GM21390 (cell line): ENCODE data around the gene MX1.
"Not testable (repeated sequence)": the region's sequence is repeated elsewhere in the genome, so short reads cannot be mapped to it uniquely, and the experiment has no call there.

ENCODE experiments used
- ATAC-seq: cut with Tn5 transposase; IDR thresholded peaks from one replicate; pipeline ENCODE4 v1.9.1; 2021; ENCODE audit not compliant: unreplicated experiment

Gene MX1

DNA sequence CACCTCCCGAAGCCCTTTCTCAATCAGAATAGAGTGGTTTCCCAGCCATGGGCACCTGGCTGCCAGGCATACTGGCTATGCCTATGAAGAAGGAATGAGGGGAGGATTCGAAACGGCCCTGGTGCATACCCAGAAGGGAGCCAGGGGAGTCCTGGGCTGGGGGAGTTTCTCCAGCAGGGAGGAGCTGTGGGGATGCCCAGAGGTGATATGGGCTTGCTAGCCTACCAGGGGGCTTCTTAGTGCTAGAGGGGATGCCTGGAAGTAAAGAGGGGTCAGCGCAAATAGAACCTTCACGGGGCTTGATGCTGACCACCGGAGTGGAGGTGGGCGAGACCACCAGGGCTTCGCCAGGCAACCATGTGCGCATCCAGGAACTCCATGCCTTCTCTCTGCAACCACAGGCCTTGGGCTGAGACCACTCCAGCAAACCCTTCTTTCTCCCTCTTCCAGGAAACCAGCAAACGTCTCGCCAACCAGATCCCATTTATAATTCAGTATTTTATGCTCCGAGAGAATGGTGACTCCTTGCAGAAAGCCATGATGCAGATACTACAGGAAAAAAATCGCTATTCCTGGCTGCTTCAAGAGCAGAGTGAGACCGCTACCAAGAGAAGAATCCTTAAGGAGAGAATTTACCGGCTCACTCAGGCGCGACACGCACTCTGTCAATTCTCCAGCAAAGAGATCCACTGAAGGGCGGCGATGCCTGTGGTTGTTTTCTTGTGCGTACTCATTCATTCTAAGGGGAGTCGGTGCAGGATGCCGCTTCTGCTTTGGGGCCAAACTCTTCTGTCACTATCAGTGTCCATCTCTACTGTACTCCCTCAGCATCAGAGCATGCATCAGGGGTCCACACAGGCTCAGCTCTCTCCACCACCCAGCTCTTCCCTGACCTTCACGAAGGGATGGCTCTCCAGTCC is 18.2 kb upstream of the MX1 start:
- ATAC-seq, result no peak

DNA sequence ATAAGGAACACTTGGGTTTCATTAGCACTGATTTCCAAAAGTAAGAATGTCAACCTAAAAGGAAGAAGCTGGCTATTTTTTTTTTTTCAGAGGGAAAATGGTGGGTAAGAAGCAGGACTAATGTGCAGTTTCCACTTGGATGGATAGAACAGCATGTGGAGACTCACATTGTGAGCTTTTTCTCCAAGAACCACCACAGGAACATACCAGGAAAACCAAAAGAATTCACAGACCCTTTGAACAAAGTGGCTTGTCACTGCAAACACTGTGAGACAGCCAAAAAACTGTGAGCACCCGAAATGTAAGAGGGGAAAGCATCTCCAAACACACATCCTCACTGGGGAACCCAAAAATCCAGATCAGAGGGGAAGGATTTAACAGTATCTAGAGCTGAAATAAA is 15.7 kb upstream of the MX1 start:
- ATAC-seq, result no peak

DNA sequence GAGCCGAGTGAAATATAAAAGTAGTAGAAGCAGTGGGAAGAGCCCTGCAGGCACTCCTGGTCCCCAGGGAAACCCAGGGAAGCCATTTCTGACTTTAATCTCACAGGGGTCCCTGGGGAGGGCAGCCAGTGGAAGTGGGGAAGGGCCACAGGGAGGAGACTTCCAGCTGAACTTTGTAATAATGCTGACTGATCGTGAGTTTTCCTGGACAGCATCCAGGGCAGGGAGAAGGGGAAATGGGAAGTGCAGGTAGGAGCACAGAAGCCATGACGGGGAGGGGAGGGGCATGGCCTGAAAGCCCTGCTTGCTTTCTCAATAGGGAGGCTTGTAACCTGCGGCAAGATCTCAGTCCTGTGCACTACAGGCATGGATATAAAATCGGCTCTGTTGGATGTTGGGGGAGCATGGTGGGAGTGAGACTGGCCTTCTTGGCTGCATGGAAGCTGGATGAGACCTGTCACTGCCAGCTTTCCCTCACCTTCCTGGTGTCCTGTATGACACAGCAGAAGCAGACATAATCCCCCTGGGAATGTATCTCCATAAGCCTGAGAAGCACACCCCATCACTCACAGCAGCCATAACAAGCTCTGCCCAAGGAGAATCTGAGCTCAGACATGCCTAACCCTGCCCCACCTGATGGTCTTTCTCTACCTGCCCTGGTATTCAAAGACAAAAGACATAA is 15.1 kb upstream of the MX1 start:
- ATAC-seq, result no peak

DNA sequence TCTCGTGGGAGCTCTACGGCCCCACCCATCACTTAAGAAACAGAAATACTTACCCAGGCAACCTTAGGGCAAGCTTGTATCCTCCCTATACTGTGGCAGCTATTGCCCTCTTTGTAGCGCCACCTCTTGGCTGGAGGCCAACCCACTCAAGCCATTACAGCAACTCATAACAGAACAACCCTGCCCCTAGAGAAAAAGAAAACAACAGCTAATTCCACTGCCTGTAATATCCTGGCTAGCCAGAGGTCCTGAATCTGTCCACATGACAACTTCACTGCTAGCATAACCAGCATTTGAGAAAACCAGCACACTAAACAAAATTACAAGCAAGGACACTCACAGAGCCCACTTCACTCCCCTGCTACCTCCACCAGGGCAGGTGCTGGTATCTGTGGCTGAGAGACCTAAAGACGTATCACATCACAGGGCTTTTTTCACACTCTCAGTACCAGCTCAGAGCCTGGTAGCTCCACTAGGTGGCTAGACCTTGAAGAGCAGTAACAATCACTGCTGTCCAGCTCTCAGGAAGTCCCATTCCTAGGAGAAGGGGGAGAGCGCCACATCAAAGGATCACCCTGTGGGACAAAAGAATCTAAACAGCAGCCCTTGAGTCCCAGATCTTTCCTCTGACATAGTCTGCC is 14.5 kb upstream of the MX1 start:
- ATAC-seq, result no peak

- not testable (repeated sequence) for ATAC-seq
Measured at GRCh38 chr21:41417505-41417904, 8.5 kb upstream of the MX1 start.

GRCh38 chr21:41418393-41418792 is 7.6 kb upstream of the MX1 start:
- no peak for ATAC-seq

GRCh38 chr21:41418956-41419680 is 6.9 kb upstream of the MX1 start:
- no peak for ATAC-seq

GRCh38 chr21:41419921-41420862 is 5.8 kb upstream of the MX1 start:
- ATAC-seq, result peak; percentile 78

- ATAC-seq, result not testable (repeated sequence)
Measured at GRCh38 chr21:41420998-41421397, 5.0 kb upstream of the MX1 start.

- no peak for ATAC-seq
Measured at GRCh38 chr21:41422546-41423304, 3.3 kb upstream of the MX1 start.

GRCh38 chr21:41423305-41423636 is 2.8 kb upstream of the MX1 start:
- not testable (repeated sequence) for ATAC-seq

GRCh38 chr21:41425588-41425953 is 468 bp upstream of the MX1 start:
- no peak for ATAC-seq

- ATAC-seq, result no peak
Measured at GRCh38 chr21:41426676-41427404, 801 bp downstream of the MX1 start.

GRCh38 chr21:41427556-41427955 is 1.5 kb downstream of the MX1 start:
- no peak for ATAC-seq

DNA sequence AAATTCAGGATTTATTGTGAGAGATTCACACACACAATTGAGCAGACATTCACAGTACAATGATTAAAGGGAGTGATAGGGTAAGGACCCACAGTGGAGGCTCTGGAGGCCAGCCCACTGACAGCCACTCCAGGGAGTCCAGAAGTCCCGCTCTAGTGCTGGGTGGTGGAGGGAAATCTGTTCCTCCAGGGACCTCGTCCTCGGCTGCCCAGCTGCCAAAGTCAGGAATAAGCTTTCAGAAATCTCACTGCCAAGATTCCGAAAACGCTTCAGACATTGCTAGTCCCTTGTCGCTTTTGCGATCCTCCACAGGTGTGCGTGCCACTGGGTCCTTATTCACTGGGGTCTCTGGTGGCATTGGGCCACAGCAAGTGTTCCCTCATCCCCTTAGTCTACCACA is 2.3 kb downstream of the MX1 start:
- ATAC-seq, result no peak

- ATAC-seq, result no peak
Measured at GRCh38 chr21:41428847-41429246, 2.8 kb downstream of the MX1 start.

GRCh38 chr21:41429305-41429704 is 3.3 kb downstream of the MX1 start:
- ATAC-seq, result no peak

DNA sequence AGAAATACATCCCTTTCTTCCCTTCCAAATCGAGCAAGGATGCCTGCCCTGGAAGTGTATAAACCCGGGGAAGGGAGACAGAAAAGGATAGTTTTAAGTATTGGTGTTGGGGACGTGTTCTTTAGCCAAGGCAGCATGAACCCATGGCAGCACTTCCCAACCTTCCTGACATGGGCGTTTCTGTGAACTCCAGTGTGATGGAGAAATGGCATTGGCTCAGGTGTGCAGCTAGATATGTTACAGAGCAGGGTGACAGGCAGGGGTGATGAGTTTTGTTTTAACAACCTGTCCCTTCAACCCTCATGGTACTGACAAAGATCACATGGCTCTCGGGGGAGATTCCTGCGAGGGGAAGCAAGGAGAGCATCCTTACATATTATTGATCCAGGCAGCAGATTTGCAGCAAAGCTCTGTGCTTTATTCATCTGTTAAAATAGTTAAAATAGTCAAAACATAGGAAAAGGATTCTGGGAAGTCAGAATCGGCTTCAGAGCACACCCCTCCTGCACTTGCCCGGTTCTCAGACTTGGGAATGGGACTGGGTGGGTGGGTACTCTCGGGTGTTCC is 4.0 kb downstream of the MX1 start:
- no peak for ATAC-seq
